HL-60/S4 treated with phorbol 12-myristate 13-acetate at 8.2 ng/mL for 4 days and 3 days (cell line): ENCODE data around the gene ZNF8.
"Not testable (repeated sequence)": the region's sequence is repeated elsewhere in the genome, so short reads cannot be mapped to it uniquely, and the experiment has no call there.

Experiments
- in situ Hi-C: fragments of 300-500 bp; cut with MboI; formaldehyde crosslinking; loops from 2 replicates; pipeline ENCODE4 v1.15.0; 2022; ENCODE audit warnings: low sequenced_read_pairs

The ZNF8 gene

DNA sequence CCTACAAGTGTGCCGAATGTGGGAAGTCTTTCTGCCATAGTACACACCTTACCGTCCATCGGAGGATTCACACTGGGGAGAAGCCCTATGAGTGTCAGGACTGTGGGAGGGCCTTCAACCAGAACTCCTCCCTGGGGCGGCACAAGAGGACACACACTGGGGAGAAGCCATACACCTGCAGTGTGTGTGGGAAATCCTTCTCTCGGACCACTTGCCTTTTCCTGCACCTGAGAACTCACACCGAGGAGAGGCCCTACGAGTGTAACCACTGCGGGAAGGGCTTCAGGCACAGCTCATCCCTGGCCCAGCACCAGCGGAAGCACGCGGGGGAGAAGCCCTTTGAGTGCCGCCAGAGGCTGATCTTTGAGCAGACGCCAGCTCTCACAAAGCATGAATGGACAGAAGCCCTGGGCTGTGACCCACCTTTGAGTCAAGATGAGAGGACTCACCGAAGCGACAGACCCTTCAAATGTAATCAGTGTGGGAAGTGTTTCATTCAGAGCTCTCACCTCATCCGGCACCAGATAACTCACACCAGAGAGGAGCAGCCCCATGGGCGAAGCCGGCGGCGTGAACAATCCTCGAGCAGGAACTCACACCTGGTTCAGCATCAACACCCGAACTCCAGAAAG is 16.1 kb downstream of the ZNF8 start:
- in situ Hi-C loops = no loop called here

DNA sequence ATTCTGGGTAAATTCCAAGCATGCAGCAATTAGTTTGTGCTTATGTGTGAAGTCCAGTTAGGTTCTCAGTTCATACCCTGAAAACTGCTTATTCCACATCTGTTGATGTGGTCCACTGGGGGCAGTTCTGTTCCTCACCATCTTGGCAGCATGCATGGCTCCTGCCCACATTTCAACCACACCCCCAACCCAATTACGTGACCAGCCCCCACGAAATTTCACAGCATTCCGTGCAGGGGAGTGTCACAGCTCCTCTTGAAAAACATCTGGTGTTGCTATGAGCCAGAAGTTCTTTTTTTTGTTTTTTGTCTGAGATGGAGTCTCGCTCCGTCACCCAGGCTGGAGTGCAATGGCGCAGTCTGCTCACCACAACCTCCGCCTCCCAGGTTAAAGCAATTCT is 17.3 kb downstream of the ZNF8 start:
- in situ Hi-C loops = no loop called here

GRCh38 chr19:58300620-58301019 is 21.9 kb downstream of the ZNF8 start:
- in situ Hi-C loops = no loop called here

GRCh38 chr19:58304255-58304654 is 25.5 kb downstream of the ZNF8 start:
- in situ Hi-C loops = no loop called here

GRCh38 chr19:58304748-58305064 is 26.0 kb downstream of the ZNF8 start:
- in situ Hi-C loops = no loop called here

GRCh38 chr19:58305065-58305931 is 26.5 kb downstream of the ZNF8 start, which contains the start of gene ERVK3-1:
ERVK3-1 (plus strand) TSS chr19:58305377; CDS start chr19:58312169, 6,792 bp downstream.
- in situ Hi-C loops = no loop called here

GRCh38 chr19:58305932-58306323 is 27.2 kb downstream of the ZNF8 start:
- in situ Hi-C loops = no loop called here

GRCh38 chr19:58307736-58308135 is 29.0 kb downstream of the ZNF8 start:
- in situ Hi-C loops = no loop called here

- in situ Hi-C loops = not testable (repeated sequence)
Observed at GRCh38 chr19:58310685-58311084, 31.9 kb downstream of the ZNF8 start.

DNA sequence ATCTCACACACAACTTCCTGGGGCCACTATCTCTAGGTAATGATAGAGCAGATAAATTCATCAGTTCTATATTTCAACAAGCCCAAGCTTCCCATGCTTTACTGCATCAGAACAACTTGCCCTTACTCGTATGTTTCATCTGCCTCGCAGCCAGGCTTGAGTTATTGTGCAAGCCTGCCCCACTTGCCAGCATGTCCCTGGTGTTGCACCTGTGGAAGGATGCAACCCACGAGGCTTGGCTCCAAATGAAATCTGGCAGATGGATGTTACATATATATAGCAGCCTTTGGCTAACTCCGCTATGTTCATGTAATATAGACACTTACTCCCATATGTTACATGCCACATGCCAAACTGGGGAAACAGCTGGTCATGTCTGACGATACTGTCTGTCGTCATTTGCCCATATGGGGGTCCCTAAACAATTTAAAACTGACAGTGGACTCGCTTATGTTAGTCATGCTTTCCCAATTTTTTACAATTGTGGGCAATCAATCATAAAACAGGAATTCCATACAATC is 32.6 kb downstream of the ZNF8 start:
- in situ Hi-C loops = no loop called here

GRCh38 chr19:58315580-58315979 is 36.8 kb downstream of the ZNF8 start:
- in situ Hi-C loops = no loop called here

- in situ Hi-C loops = no loop called here
Observed at GRCh38 chr19:58317476-58318072, 38.8 kb downstream of the ZNF8 start.

GRCh38 chr19:58318297-58318696 is 39.5 kb downstream of the ZNF8 start:
- in situ Hi-C loops = no loop called here

GRCh38 chr19:58319241-58319640 is 40.5 kb downstream of the ZNF8 start:
- in situ Hi-C loops = no loop called here

DNA sequence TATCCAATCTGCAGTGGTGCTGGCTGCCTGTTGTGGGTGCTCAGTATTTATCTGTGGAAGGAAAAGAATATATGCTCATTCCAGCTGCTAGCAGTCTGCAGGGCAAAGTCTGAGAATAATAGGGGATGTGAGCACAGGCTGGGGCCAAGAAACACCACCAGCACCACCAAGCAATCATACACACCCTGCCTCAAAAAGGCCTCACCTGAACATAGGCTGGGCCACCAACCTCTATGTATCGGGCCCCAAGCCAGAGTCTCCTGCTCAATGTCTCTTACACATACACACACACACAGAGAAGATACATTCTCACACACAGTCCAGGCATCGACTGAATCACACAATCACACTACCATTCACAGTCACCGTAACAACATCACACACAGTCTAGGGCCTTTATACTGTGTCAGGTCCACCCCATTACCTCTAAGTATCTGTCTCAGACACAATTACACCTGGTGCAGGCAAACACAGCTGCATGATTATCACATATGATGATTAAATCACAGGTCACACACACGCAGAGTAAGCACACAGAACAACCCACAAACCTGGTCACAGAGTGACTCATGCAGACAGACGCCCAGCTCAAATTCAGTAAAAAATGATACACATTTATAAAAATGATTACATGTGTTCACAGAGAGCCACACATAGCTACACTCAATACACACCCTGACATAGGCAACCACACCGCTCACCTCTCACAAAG is 46.7 kb downstream of the ZNF8 start:
- in situ Hi-C loops = no loop called here

- in situ Hi-C loops = no loop called here
Observed at GRCh38 chr19:58326501-58326913, 47.8 kb downstream of the ZNF8 start.

DNA sequence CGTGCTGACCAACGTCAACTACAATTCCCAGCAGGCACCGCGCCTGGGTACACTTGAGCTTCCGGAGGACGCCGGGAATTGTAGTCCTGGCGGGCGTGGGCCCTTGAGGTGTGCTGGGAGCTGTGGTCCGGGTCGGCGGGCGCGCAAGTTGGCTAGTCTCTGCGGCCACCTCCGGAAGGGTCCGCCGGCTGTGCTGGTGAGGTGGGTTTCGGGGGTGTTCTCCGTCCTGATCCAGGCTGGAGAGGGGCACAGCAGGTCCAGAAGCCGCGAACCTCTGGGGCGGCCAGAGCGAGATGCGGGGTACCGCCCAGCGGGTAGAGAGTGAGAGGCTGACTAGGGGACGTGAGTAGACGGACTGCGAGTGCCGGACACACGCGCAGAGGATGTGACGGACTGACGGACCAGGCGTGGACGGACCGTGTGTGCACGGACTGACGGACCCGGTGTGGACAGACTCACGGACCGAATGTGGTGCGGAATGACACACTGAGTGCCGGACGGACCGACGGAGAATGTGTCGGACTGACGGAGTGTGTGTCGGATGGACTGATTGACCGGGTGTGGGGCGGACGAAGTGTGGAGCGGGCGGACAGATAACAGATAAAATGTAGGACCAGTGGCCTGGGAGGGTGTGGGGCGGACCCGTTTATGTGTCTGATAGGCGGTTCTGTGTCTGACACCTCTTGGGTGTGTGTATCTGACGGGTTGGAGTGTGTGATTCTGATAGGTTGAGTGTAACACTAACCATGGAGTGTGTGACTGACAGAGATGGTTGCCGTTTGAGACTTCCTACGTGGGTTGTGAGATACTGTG is 48.4 kb downstream of the ZNF8 start, which contains the start of gene ZSCAN22:
TSS of gene ZSCAN22 (plus strand) at position 81 of the 813 bp plus-strand sequence. CDS start 7,809 bp downstream, outside the sequence.
- in situ Hi-C loops = no loop called here

DNA sequence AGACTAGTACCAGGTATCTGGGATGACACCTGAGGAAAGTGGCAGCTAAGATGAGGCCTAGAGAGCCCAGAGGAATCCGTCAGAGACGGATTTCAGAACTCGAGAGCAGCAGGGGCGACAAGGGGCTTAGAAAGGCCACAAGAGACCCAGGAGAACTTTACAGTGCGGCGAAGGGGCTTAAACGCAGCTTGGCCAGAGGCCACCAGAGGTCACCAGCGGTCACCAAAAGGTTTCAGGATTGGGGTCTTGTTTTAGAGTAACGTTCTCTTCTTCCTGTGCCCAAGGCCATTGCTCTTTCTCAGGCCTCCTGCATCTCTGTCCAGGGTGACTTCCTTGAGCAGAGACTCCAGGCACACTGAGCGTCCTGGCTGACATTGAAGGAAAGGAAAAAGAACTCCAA is 50.2 kb downstream of the ZNF8 start:
- in situ Hi-C loops = no loop called here

- in situ Hi-C loops = no loop called here
Observed at GRCh38 chr19:58330458-58330857, 51.7 kb downstream of the ZNF8 start.

- in situ Hi-C loops = no loop called here
Observed at GRCh38 chr19:58332697-58333096, 53.9 kb downstream of the ZNF8 start.
